HG02798 (cell line): Measurements from ENCODE around the gene AP4M1.

Experiments
- ATAC-seq: cut with Tn5 transposase; IDR thresholded peaks from one replicate; pipeline ENCODE4 v1.9.1; 2021; ENCODE audit warnings: mild to moderate bottlenecking; ENCODE audit not compliant: unreplicated experiment, poor library complexity

AP4M1 gene

GRCh38 chr7:100156331-100157068 is 55.1 kb downstream of the AP4M1 start:
- ATAC-seq, result no peak

GRCh38 chr7:100157069-100157333 is 55.6 kb downstream of the AP4M1 start:
- no peak for ATAC-seq

- no peak for ATAC-seq
Observed at GRCh38 chr7:100157334-100158228, 56.1 kb downstream of the AP4M1 start.
